CD14-positive monocyte (primary cell): ENCODE measurements around the gene AKR1B1. TPM values are rescaled to one million over a fixed set of nuclear protein-coding genes. Genes with fewer than 3 reads are reported as not detected.

ENCODE experiments used
- DNase-seq, 3 donors: peaks; one replicate each; pipeline ENCODE4 v3.0.0-alpha.2; 2011 to 2022
- H2AFZ ChIP-seq: 2 replicates; pipeline ENCODE4 v1.6.0; 2012; ENCODE audit warnings: mild to moderate bottlenecking, low read depth, low read length, inconsistent platforms; ENCODE audit not compliant: insufficient read depth, poor library complexity, severe bottlenecking
- H3K27ac ChIP-seq, 2 donors: 1 replicate in 1 of 2; 2 replicates in 1 of 2; pipeline ENCODE4 v1.5.1; 2012 to 2013; ENCODE audit warnings: low read length in 2 of 2, control low read depth in 1 of 2, inconsistent platforms in 1 of 2, low read depth in 1 of 2, mild to moderate bottlenecking in 1 of 2
- H3K27me3 ChIP-seq, 2 donors: one replicate each; pipeline versions ENCODE4 v1.6.0 to v1.6.1; 2011 to 2013; ENCODE audit warnings: low read length in 2 of 2; ENCODE audit not compliant: control insufficient read depth in 2 of 2, insufficient read depth in 2 of 2
- H3K36me3 ChIP-seq, 2 donors: replicated peaks in 1 of 2; 1 replicate in 1 of 2; 2 replicates in 1 of 2; pipeline versions ENCODE4 v1.5.1 to v1.6.1; 2012 to 2013; ENCODE audit warnings: low read length in 2 of 2, control low read depth in 1 of 2, inconsistent platforms in 1 of 2, mild to moderate bottlenecking in 1 of 2; ENCODE audit not compliant: insufficient read depth in 2 of 2, control insufficient read depth in 1 of 2
- H3K4me1 ChIP-seq, 2 donors: 1 replicate in 1 of 2; 2 replicates in 1 of 2; pipeline versions ENCODE4 v1.5.1 to v1.6.1; 2012 to 2013; ENCODE audit warnings: low read length in 2 of 2, control low read depth in 1 of 2, inconsistent platforms in 1 of 2, mild to moderate bottlenecking in 1 of 2, moderate library complexity in 1 of 2; ENCODE audit not compliant: insufficient read depth in 2 of 2, control insufficient read depth in 1 of 2
- H3K4me2 ChIP-seq: replicated peaks from 2 replicates; pipeline ENCODE3; 2012; ENCODE audit warnings: low read length, moderate library complexity, mild to moderate bottlenecking; ENCODE audit not compliant: poor library complexity, severe bottlenecking; ENCODE audit errors: extremely low read depth
- H3K4me3 ChIP-seq, 3 experiments: fragments of 200-600 bp in 1 of 3; sonication (generic) in 1 of 3; replicated peaks in 1 of 3; 1 replicate in 2 of 3; 2 replicates in 1 of 3; pipeline ENCODE4 v1.5.1; 2011 to 2013; ENCODE audit warnings: low read length in 3 of 3, mild to moderate bottlenecking in 3 of 3, control low read depth in 2 of 3, low read depth in 2 of 3, inconsistent platforms in 1 of 3, moderate library complexity in 1 of 3
- H3K79me2 ChIP-seq: 2 replicates; pipeline ENCODE4 v1.6.0; 2012; ENCODE audit warnings: mild to moderate bottlenecking, control low read depth, inconsistent platforms, low read length, moderate library complexity; ENCODE audit not compliant: insufficient read depth
- H3K9ac ChIP-seq: 2 replicates; pipeline ENCODE4 v1.6.0; 2017; ENCODE audit warnings: low read length, mild to moderate bottlenecking; ENCODE audit not compliant: insufficient read depth, poor library complexity, severe bottlenecking
- H3K9me3 ChIP-seq, 2 donors: replicated peaks in 1 of 2; 1 replicate in 1 of 2; 2 replicates in 1 of 2; pipeline versions ENCODE4 v1.5.1 to v1.6.1; 2012 to 2013; ENCODE audit warnings: low read length in 2 of 2, control low read depth in 1 of 2; ENCODE audit not compliant: control insufficient read depth in 1 of 2, insufficient read depth in 1 of 2
- H4K20me1 ChIP-seq: 2 replicates; pipeline ENCODE4 v1.6.0; 2012; ENCODE audit warnings: mild to moderate bottlenecking, low read length, control low read depth, moderate library complexity; ENCODE audit not compliant: insufficient read depth
- H3K27ac Mint-ChIP-seq, 7 donors: one replicate each; pipeline ENCODE4 v1.8.0; 2020; ENCODE audit warnings: mild to moderate bottlenecking in 7 of 7, mixed read lengths in 7 of 7, moderate library complexity in 6 of 7, inconsistent platforms in 2 of 7
- H3K27me3 Mint-ChIP-seq, 3 donors: one replicate each; pipeline ENCODE4 v1.8.0; 2021 to 2022; ENCODE audit warnings: low read depth in 3 of 3, mild to moderate bottlenecking in 3 of 3, mixed read lengths in 3 of 3, moderate library complexity in 3 of 3, inconsistent platforms in 1 of 3
- H3K36me3 Mint-ChIP-seq, 2 donors: one replicate each; pipeline ENCODE4 v1.8.0; 2020; ENCODE audit warnings: mixed read lengths in 2 of 2, inconsistent platforms in 1 of 2, mild to moderate bottlenecking in 1 of 2
- H3K4me1 Mint-ChIP-seq: one replicate; pipeline ENCODE4 v1.8.0; 2020; ENCODE audit warnings: mild to moderate bottlenecking, mixed read lengths
- H3K4me3 Mint-ChIP-seq, 2 donors: one replicate each; pipeline ENCODE4 v1.8.0; 2020; ENCODE audit warnings: mild to moderate bottlenecking in 2 of 2, mixed read lengths in 2 of 2, moderate library complexity in 1 of 2
- H3K9me3 Mint-ChIP-seq, 7 donors: one replicate each; pipeline ENCODE4 v1.8.0; 2020 to 2022; ENCODE audit warnings: mixed read lengths in 7 of 7, mild to moderate bottlenecking in 6 of 7, moderate library complexity in 6 of 7, inconsistent platforms in 2 of 7
- WGBS: methylation state at CpG from one replicate; pipeline ENCODE4 v1.1.5; 2013; ENCODE audit warnings: missing lambda C conversion rate; ENCODE audit not compliant: insufficient coverage; 5-methylcytosine and 5-hydroxymethylcytosine counted together
- intact Hi-C, 2 donors: fragments of 100-400 bp; cut with micrococcal nuclease; formaldehyde crosslinking; loops; one replicate each; pipeline versions ENCODE4 v1.15.0 to v1.15.1; 2023
- polyA plus RNA-seq, 3 donors: library from polyadenylated mRNA; depleted of rRNA in 1 of 3; unstranded in 2 of 3; stranded (reverse) in 1 of 3; fragments of 300-500 nt in 2 of 3; fragments of >200 nt in 1 of 3; fragmentation: Illumina TruSeq in 2 of 3; gene quantifications; 1 replicate in 2 of 3; 2 replicates in 1 of 3; pipeline ENCODE4 v1.2.3, GENCODE V29; 2012 to 2021
- TF ChIP-seq, protein P1 (sequence below): fragments of 200-600 bp; IDR thresholded peaks from one replicate; pipeline ENCODE4 v1.8.0; 2022; ENCODE audit warnings: antibody characterized with exemption, mild to moderate bottlenecking

AKR1B1 gene
- polyA plus RNA-seq, 3 donors = 50.1 to 66.4 (median 62.6) TPM

GRCh38 chr7:134480730-134481129 lies 21.8 kb upstream of the AKR1B1 start:
- Histone ChIP-seq H3K79me2 (no peaks in the 10 kb centered on the region), H3K27ac (no peak overlapping the region), H3K4me3 (no peak overlapping the region), H3K4me1 (no peaks in the 10 kb centered on the region), H4K20me1 (no peaks in the 10 kb centered on the region), H3K27me3 (no peaks in the 10 kb centered on the region), H3K9ac (no peak overlapping the region), H3K36me3 (no peaks in the 10 kb centered on the region), H3K4me2 (no peak overlapping the region), H3K9me3 (no peaks in the 10 kb centered on the region), H2AFZ (no peak overlapping the region)
- Mint-ChIP-seq H3K4me1 (no peaks in the 10 kb centered on the region), H3K27ac (no peak overlapping the region), H3K9me3 (peaks cover 0 to 8% (median 3%) of the 10 kb centered on the region in 7 donors), H3K27me3 (peaks cover 0 to 2% (median 1%) of the 10 kb centered on the region in 3 donors), H3K36me3 (no peaks in the 10 kb centered on the region), H3K4me3 (no peak overlapping the region)
- no peak for DNase-seq
- WGBS = 67% methylated on average over 2 of the region's 2 CpGs
- TF ChIP-seq, protein P1, sequence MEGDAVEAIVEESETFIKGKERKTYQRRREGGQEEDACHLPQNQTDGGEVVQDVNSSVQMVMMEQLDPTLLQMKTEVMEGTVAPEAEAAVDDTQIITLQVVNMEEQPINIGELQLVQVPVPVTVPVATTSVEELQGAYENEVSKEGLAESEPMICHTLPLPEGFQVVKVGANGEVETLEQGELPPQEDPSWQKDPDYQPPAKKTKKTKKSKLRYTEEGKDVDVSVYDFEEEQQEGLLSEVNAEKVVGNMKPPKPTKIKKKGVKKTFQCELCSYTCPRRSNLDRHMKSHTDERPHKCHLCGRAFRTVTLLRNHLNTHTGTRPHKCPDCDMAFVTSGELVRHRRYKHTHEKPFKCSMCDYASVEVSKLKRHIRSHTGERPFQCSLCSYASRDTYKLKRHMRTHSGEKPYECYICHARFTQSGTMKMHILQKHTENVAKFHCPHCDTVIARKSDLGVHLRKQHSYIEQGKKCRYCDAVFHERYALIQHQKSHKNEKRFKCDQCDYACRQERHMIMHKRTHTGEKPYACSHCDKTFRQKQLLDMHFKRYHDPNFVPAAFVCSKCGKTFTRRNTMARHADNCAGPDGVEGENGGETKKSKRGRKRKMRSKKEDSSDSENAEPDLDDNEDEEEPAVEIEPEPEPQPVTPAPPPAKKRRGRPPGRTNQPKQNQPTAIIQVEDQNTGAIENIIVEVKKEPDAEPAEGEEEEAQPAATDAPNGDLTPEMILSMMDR = no peak
- intact Hi-C loops = no loop called here

- Histone ChIP-seq H2AFZ (no peak overlapping the region), H3K27ac (no peak overlapping the region), H3K36me3 (no peaks in the 10 kb centered on the region), H3K9me3 (no peaks in the 10 kb centered on the region), H3K4me2 (no peak overlapping the region), H3K79me2 (no peaks in the 10 kb centered on the region), H3K27me3 (no peaks in the 10 kb centered on the region), H3K4me1 (no peaks in the 10 kb centered on the region), H3K4me3 (no peak overlapping the region), H4K20me1 (no peaks in the 10 kb centered on the region), H3K9ac (no peak overlapping the region)
- TF ChIP-seq, protein P1 = no peak
- H3K27me3 Mint-ChIP-seq = peaks cover 0 to 1% (median under 1%) of the 10 kb centered on the region in 3 donors
- peaks cover 0 to 4% (median 2%) of the 10 kb centered on the region in 7 donors for H3K9me3 Mint-ChIP-seq
- no peak overlapping the region for H3K27ac Mint-ChIP-seq
- DNase-seq = no peak
- no peaks in the 10 kb centered on the region for H3K4me1 Mint-ChIP-seq
- intact Hi-C loops = no loop called here
- no peaks in the 10 kb centered on the region for H3K36me3 Mint-ChIP-seq
- H3K4me3 Mint-ChIP-seq = no peak overlapping the region
These were observed 21.3 kb upstream of the AKR1B1 start for GRCh38 chr7:134480202-134480601.
